C4-2B (cell line): ENCODE data around the gene TOR4A.
"Not testable (repeated sequence)": the region's sequence is repeated elsewhere in the genome, so short reads cannot be mapped to it uniquely, and the experiment has no call there.

ENCODE experiments used
- H3K27ac ChIP-seq: fragments of 450-650 bp; 2 replicates; pipeline ENCODE4 v1.5.1; 2017
- ZFX ChIP-seq: fragments of 450-650 bp; IDR thresholded peaks from 2 replicates; pipeline ENCODE4 v1.6.1; 2017
- TF ChIP-seq, protein P1 (sequence below): fragments of 450-650 bp; conservative IDR thresholded peaks from 2 replicates; pipeline ENCODE4 v1.5.1; 2017; ENCODE audit warnings: mild to moderate bottlenecking

Gene TOR4A

GRCh38 chr9:137262173-137262908 is 15.2 kb upstream of the TOR4A start:
- not testable (repeated sequence) for H3K27ac ChIP-seq
- TF ChIP-seq, protein P1, sequence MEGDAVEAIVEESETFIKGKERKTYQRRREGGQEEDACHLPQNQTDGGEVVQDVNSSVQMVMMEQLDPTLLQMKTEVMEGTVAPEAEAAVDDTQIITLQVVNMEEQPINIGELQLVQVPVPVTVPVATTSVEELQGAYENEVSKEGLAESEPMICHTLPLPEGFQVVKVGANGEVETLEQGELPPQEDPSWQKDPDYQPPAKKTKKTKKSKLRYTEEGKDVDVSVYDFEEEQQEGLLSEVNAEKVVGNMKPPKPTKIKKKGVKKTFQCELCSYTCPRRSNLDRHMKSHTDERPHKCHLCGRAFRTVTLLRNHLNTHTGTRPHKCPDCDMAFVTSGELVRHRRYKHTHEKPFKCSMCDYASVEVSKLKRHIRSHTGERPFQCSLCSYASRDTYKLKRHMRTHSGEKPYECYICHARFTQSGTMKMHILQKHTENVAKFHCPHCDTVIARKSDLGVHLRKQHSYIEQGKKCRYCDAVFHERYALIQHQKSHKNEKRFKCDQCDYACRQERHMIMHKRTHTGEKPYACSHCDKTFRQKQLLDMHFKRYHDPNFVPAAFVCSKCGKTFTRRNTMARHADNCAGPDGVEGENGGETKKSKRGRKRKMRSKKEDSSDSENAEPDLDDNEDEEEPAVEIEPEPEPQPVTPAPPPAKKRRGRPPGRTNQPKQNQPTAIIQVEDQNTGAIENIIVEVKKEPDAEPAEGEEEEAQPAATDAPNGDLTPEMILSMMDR = peak; percentile 83

- H3K27ac ChIP-seq = no peak overlapping the region; the same call in 1 of the 2 replicates
- TF ChIP-seq, protein P1 = no peak
- TF ChIP-seq ZFX = no peak
Measured at GRCh38 chr9:137262909-137263285, 14.6 kb upstream of the TOR4A start.

- TF ChIP-seq, protein P1 = no peak
- TF ChIP-seq ZFX = no peak
- no peak overlapping the region; the same call in 1 of the 2 replicates for H3K27ac ChIP-seq
Measured at GRCh38 chr9:137263506-137263905, 14.0 kb upstream of the TOR4A start.

- TF ChIP-seq, protein P1 = no peak
- TF ChIP-seq ZFX = no peak
Measured at GRCh38 chr9:137264067-137264466, 13.5 kb upstream of the TOR4A start.

GRCh38 chr9:137265496-137266161 is 11.9 kb upstream of the TOR4A start:
- peak overlapping the region; percentile 9 for H3K27ac ChIP-seq
- TF ChIP-seq, protein P1 = no peak
- no peak for TF ChIP-seq ZFX

More at GRCh38 chr9:137264067-137264466, 13.5 kb upstream of the TOR4A start:
- H3K27ac ChIP-seq = no peak overlapping the region

DNA sequence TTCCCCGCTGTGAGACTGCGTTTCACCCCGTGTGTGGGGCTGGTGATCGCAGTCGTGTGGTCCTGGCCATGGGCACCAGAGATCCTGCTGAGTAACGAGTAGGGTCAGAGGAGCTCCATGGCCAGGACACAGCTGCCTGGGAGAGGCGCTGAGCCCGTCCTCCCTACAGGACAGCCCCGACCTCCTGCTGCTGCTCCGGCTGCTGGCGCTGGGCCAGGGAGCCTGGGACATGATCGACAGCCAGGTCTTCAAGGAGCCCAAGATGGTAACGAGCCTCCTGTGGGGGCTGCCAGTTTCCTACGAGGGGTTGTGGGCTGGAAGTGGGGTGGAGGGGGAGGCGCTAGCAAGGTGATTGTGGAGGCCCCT is 11.4 kb upstream of the TOR4A start:
- peak overlapping the region; percentile 9 for H3K27ac ChIP-seq
- TF ChIP-seq, protein P1 = no peak
- TF ChIP-seq ZFX = no peak
